Adrenal gland (tissue), 5 donors: Measurements from ENCODE around the gene HMX2.
"Not testable (repeated sequence)": the region's sequence is repeated elsewhere in the genome, so short reads cannot be mapped to it uniquely, and the experiment has no call there.

Source experiments
- CTCF ChIP-seq, 6 experiments: fragments of 450-650 bp in 4 of 6; fragments of 200-600 bp in 2 of 6; sonication (generic) in 1 of 6; IDR thresholded peaks; 1 replicate in 5 of 6; 2 replicates in 1 of 6; pipeline versions ENCODE4 v1.5.1 to v1.8.0; 2016 to 2021; ENCODE audit warnings: antibody characterized with exemption in 6 of 6, mild to moderate bottlenecking in 2 of 6, moderate library complexity in 1 of 6
- POLR2A ChIP-seq, 2 donors: fragments of 450-650 bp; IDR thresholded peaks; one replicate each; pipeline ENCODE4 v1.6.1; 2017; ENCODE audit warnings: antibody characterized with exemption in 2 of 2, mild to moderate bottlenecking in 2 of 2, moderate library complexity in 1 of 2
- donor health status: DM: no; HTN: no; CAD: no.

GRCh38 chr10:123171616-123172015 lies 23.7 kb downstream of the HMX2 start:
- TF ChIP-seq POLR2A, CTCF (IDR thresholded peaks at IDR 0.05): not testable (repeated sequence)
